ENCODE data around the gene NDUFA12.

Gene NDUFA12

GRCh38 chr12:94979941-94980340 lies 23.6 kb downstream of the NDUFA12 start:
- no peak for DNase-seq

- no peak for DNase-seq
These were observed 25.6 kb downstream of the NDUFA12 start for GRCh38 chr12:94977766-94978468.

- no peak for DNase-seq
These were observed 30.3 kb downstream of the NDUFA12 start for GRCh38 chr12:94973221-94973620.

- DNase-seq = no peak
These were observed 30.7 kb downstream of the NDUFA12 start for GRCh38 chr12:94972795-94973194.

- DNase-seq = no peak
These were observed 31.6 kb downstream of the NDUFA12 start for GRCh38 chr12:94971923-94972322.

GRCh38 chr12:94970560-94970959 lies 32.9 kb downstream of the NDUFA12 start:
- no peak for DNase-seq

GRCh38 chr12:94969424-94969823 lies 34.1 kb downstream of the NDUFA12 start:
- no peak for DNase-seq

- no peak for DNase-seq
These were observed 37.4 kb downstream of the NDUFA12 start for GRCh38 chr12:94965982-94966630.

GRCh38 chr12:94963649-94964048 lies 39.8 kb downstream of the NDUFA12 start:
- DNase-seq = no peak

GRCh38 chr12:94962670-94963069 lies 40.8 kb downstream of the NDUFA12 start:
- DNase-seq = no peak

- DNase-seq = no peak
These were observed 41.6 kb downstream of the NDUFA12 start for GRCh38 chr12:94961911-94962310.

GRCh38 chr12:94961256-94961824 lies 42.2 kb downstream of the NDUFA12 start:
- no peak for DNase-seq

GRCh38 chr12:94957006-94957405 lies 46.5 kb downstream of the NDUFA12 start:
- DNase-seq = no peak

GRCh38 chr12:94954948-94955592 lies 48.4 kb downstream of the NDUFA12 start:
- DNase-seq = no peak

- DNase-seq = peak in 1 of 3 donors; percentile 19
These were observed 49.3 kb downstream of the NDUFA12 start for GRCh38 chr12:94954029-94954685.

GRCh38 chr12:94952325-94952724 lies 51.2 kb downstream of the NDUFA12 start:
- DNase-seq = no peak

- no peak for DNase-seq
These were observed 52.2 kb downstream of the NDUFA12 start for GRCh38 chr12:94951071-94951934.

GRCh38 chr12:94948232-94948810 lies 55.2 kb downstream of the NDUFA12 start:
- DNase-seq = no peak

- DNase-seq = no peak
These were observed 60.8 kb downstream of the NDUFA12 start for GRCh38 chr12:94942663-94943062.

GRCh38 chr12:94941440-94941862 lies 62.0 kb downstream of the NDUFA12 start:
- DNase-seq = peak; percentile 5 to 64 (median 39)

- no peak for DNase-seq
These were observed 62.7 kb downstream of the NDUFA12 start for GRCh38 chr12:94940771-94941170.

- no peak for DNase-seq
These were observed 64.9 kb downstream of the NDUFA12 start for GRCh38 chr12:94938583-94938982.

All from suppressor macrophage treated with lipopolysaccharide for 1 hour (primary cell).